Measurements from ENCODE around the gene RAPGEF4.

DNA sequence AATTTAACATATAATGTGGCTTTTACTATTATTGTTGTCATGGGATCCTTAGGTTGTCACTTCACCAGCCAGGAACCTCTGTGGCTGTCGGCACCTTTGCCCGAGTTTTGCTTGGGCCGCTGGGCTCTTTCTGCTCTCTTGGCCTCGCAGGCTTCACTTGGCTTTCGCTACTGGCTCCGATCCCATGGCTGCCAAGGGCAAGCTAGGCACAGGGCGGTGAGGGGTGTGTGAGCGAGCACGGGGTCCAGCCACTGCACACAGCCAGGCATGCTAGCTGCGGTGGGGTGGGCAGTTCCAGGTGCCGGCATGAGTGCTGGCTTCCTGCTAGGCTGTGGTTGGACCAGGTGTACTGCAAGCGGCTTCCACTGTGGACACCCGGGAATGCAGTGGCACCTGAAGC, 23.4 kb upstream of the RAPGEF4 start:
- TF ChIP-seq, protein P1, sequence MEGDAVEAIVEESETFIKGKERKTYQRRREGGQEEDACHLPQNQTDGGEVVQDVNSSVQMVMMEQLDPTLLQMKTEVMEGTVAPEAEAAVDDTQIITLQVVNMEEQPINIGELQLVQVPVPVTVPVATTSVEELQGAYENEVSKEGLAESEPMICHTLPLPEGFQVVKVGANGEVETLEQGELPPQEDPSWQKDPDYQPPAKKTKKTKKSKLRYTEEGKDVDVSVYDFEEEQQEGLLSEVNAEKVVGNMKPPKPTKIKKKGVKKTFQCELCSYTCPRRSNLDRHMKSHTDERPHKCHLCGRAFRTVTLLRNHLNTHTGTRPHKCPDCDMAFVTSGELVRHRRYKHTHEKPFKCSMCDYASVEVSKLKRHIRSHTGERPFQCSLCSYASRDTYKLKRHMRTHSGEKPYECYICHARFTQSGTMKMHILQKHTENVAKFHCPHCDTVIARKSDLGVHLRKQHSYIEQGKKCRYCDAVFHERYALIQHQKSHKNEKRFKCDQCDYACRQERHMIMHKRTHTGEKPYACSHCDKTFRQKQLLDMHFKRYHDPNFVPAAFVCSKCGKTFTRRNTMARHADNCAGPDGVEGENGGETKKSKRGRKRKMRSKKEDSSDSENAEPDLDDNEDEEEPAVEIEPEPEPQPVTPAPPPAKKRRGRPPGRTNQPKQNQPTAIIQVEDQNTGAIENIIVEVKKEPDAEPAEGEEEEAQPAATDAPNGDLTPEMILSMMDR (IDR thresholded peaks at IDR 0.05): no peak
- TF ChIP-seq POLR2AphosphoS5 (IDR thresholded peaks at IDR 0.05) (no peak), POLR2A (IDR thresholded peaks at IDR 0.05) (no peak), EP300 (IDR thresholded peaks at IDR 0.05) (no peak)

Measured in stomach (tissue), 4 donors.